ENCODE data around the gene SOX11. TPM values are rescaled to one million over a fixed set of nuclear protein-coding genes. Genes with fewer than 3 reads are reported as not detected.

The SOX11 gene
- polyA plus RNA-seq, 4 donors: 0.03 to 1.6 (median 0.27) TPM; not detected in 1

DNA sequence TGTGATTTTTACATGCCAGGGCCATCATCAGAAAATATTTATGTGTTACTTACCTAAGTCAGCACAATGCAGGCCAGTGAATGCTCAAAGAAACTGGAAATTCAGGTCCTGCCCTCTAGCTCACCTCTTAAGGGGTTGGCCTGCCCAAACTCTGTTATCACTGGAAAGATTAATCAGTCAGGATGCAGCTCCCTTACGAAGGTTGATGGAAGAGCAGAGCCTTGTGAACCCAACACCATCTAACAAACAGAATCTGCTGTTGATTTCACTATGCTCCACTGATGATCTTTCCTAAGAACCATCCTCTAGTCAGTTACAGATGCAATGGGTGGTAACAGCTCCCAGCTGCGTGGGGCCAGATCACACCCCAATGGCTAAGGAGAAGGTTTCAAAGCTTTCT, 38.2 kb downstream of the SOX11 start:
- no peaks in the 10 kb centered on the region for H3K9me3 ChIP-seq (ENCODE audit: control insufficient read depth in 2 of 2, insufficient read depth in 1 of 2, low read depth in 1 of 2, low read length in 1 of 2)
- no peaks in the 10 kb centered on the region for H3K4me1 ChIP-seq (ENCODE audit: control insufficient read depth in 3 of 3, insufficient read depth in 2 of 3, low read depth in 1 of 3, low read length in 2 of 3)
- no peak overlapping the region for H3K4me3 ChIP-seq (ENCODE audit: low read depth in 1 of 3, low read length in 3 of 3)
- no peak for FAIRE-seq
- WGBS, 3 donors: 54 to 64% (median 55%) methylated on average over 2 of the region's 2 CpGs
- H3K36me3 ChIP-seq (ENCODE audit: control insufficient read depth in 3 of 3, insufficient read depth in 2 of 3, low read depth in 1 of 3, low read length in 3 of 3): no peaks in the 10 kb centered on the region
- DNase-seq: no peak
- H3K27me3 ChIP-seq (ENCODE audit: control insufficient read depth in 3 of 3, insufficient read depth in 3 of 3, low read length in 3 of 3): peaks cover 0 to 2% (median 0%) of the 10 kb centered on the region in 3 donors
- H3K27ac ChIP-seq (ENCODE audit: low read depth in 1 of 3, low read length in 2 of 3): no peak overlapping the region

DNA sequence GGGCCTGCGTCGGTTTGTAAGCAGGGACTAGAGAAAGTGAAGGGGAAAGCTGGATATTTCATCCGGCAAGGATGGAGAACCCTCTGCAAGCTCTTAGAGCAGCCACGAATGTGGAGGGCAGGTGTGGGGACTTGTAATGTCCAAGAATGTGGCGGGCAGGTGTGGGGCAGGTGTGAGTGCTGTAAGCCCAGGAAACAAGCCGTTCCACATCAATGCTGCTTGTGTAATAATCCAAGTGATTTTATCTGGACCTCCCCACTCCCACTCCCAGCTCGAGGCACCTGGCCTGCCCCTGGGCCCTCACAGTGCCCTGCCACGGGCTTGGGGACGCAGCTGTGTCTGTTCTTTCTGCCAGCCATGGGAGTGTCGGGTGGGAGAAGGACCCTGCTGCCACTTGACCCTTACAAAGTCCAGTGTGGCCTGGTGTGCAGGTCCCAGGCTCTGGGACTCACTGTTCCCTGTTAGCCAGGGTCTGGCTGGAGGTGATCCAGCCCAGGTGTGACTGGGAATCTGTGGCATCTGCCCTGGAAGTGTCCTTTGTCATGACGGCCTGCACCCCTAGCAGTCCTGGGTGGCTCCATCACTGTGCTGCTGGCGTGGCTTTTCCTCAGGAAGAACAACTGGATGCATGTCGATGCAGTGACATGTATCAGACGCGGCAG, 42.8 kb downstream of the SOX11 start:
- H3K27me3 ChIP-seq (ENCODE audit: control insufficient read depth in 3 of 3, insufficient read depth in 3 of 3, low read length in 3 of 3): peaks cover 0 to 2% (median 0%) of the 10 kb centered on the region in 3 donors
- H3K4me1 ChIP-seq (ENCODE audit: control insufficient read depth in 3 of 3, insufficient read depth in 2 of 3, low read depth in 1 of 3, low read length in 2 of 3): no peaks in the 10 kb centered on the region
- no peak for DNase-seq
- no peak overlapping the region for H3K4me3 ChIP-seq (ENCODE audit: low read depth in 1 of 3, low read length in 3 of 3)
- FAIRE-seq: no peak
- no peaks in the 10 kb centered on the region for H3K9me3 ChIP-seq (ENCODE audit: control insufficient read depth in 2 of 2, insufficient read depth in 1 of 2, low read depth in 1 of 2, low read length in 1 of 2)
- no peaks in the 10 kb centered on the region for H3K36me3 ChIP-seq (ENCODE audit: control insufficient read depth in 3 of 3, insufficient read depth in 2 of 3, low read depth in 1 of 3, low read length in 3 of 3)
- no peak overlapping the region for H3K27ac ChIP-seq (ENCODE audit: low read depth in 1 of 3, low read length in 2 of 3)
- WGBS, 3 donors: 73 to 79% (median 77%) methylated on average over 15 of the region's 15 CpGs

DNA sequence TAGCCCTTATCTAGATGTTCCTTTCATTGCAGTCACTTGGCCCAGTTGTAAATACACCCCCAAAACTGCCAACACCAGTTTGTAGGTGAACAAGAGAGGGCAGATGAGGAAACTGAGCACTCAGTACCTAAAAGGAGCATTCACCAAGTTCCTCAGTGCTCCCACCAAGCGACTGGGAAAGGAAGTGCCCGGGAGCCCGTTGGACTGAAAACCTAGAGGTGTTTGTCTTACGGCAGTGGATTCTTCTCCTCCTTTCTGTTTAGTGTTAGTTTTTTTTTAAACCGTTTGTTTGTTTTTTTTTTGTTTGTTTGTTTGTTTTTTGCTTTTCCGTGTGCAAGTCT, 43.3 kb downstream of the SOX11 start:
- 80 to 87% (median 83%) methylated on average over 6 of the region's 6 CpGs for WGBS, 3 donors
- no peaks in the 10 kb centered on the region for H3K9me3 ChIP-seq (ENCODE audit: control insufficient read depth in 2 of 2, insufficient read depth in 1 of 2, low read depth in 1 of 2, low read length in 1 of 2)
- H3K27me3 ChIP-seq (ENCODE audit: control insufficient read depth in 3 of 3, insufficient read depth in 3 of 3, low read length in 3 of 3): peaks cover 0 to 2% (median 0%) of the 10 kb centered on the region in 3 donors
- no peak overlapping the region for H3K4me3 ChIP-seq (ENCODE audit: low read depth in 1 of 3, low read length in 3 of 3)
- FAIRE-seq: no peak
- no peaks in the 10 kb centered on the region for H3K36me3 ChIP-seq (ENCODE audit: control insufficient read depth in 3 of 3, insufficient read depth in 2 of 3, low read depth in 1 of 3, low read length in 3 of 3)
- H3K4me1 ChIP-seq (ENCODE audit: control insufficient read depth in 3 of 3, insufficient read depth in 2 of 3, low read depth in 1 of 3, low read length in 2 of 3): no peaks in the 10 kb centered on the region
- no peak for DNase-seq
- no peak overlapping the region for H3K27ac ChIP-seq (ENCODE audit: low read depth in 1 of 3, low read length in 2 of 3)

DNA sequence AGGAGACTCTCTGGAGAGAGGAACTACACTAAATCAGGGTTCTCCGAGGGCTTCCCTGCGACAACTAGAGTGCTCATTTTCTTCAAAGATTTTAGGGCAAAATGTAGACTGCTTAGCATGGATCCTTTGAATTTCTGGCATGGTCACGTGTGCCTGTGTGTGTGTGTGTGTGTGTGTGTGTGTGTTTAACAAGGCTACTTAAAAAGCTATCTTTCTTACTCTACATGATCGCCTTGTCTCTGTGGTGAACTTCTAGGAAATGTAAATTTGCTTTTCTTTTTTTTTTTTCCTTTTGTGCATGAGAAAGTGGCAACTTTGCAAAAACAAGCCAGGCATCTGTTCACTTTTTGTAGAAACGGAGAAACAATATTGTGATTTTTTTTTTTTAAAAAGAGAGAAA, 43.9 kb downstream of the SOX11 start:
- Histone ChIP-seq H3K9me3 (ENCODE audit: control insufficient read depth in 2 of 2, insufficient read depth in 1 of 2, low read depth in 1 of 2, low read length in 1 of 2) (no peaks in the 10 kb centered on the region), H3K4me3 (ENCODE audit: low read depth in 1 of 3, low read length in 3 of 3) (no peak overlapping the region), H3K27ac (ENCODE audit: low read depth in 1 of 3, low read length in 2 of 3) (no peak overlapping the region), H3K36me3 (ENCODE audit: control insufficient read depth in 3 of 3, insufficient read depth in 2 of 3, low read depth in 1 of 3, low read length in 3 of 3) (no peaks in the 10 kb centered on the region), H3K4me1 (ENCODE audit: control insufficient read depth in 3 of 3, insufficient read depth in 2 of 3, low read depth in 1 of 3, low read length in 2 of 3) (no peaks in the 10 kb centered on the region), H3K27me3 (ENCODE audit: control insufficient read depth in 3 of 3, insufficient read depth in 3 of 3, low read length in 3 of 3) (peaks cover 0 to 2% (median 0%) of the 10 kb centered on the region in 3 donors)
- 71 to 82% (median 76%) methylated on average over 5 of the region's 5 CpGs for WGBS, 3 donors
- no peak for DNase-seq
- FAIRE-seq: no peak

DNA sequence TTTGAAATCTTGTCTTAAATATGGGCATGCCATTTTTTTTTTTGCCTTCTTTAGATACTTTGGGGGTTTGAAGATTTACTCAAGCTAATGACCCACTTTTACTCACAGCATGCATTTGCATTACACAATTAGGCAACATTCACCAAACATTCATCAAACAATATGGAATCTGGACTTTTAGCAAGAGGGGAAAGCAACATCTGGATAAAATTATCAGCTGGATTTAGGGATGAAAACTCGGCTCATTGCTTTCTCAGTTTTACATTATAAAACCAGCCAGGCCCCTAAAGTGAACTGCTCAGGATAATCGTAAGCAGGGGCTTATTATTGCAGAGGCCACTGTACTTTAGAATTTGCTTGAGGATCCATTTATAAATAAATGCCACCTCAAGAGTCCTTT, 44.7 kb downstream of the SOX11 start:
- Histone ChIP-seq H3K4me1 (ENCODE audit: control insufficient read depth in 3 of 3, insufficient read depth in 2 of 3, low read depth in 1 of 3, low read length in 2 of 3) (no peaks in the 10 kb centered on the region), H3K36me3 (ENCODE audit: control insufficient read depth in 3 of 3, insufficient read depth in 2 of 3, low read depth in 1 of 3, low read length in 3 of 3) (no peaks in the 10 kb centered on the region), H3K27ac (ENCODE audit: low read depth in 1 of 3, low read length in 2 of 3) (no peak overlapping the region), H3K27me3 (ENCODE audit: control insufficient read depth in 3 of 3, insufficient read depth in 3 of 3, low read length in 3 of 3) (peaks cover 0 to 2% (median 0%) of the 10 kb centered on the region in 3 donors), H3K4me3 (ENCODE audit: low read depth in 1 of 3, low read length in 3 of 3) (no peak overlapping the region), H3K9me3 (ENCODE audit: control insufficient read depth in 2 of 2, insufficient read depth in 1 of 2, low read depth in 1 of 2, low read length in 1 of 2) (no peaks in the 10 kb centered on the region)
- no peak for FAIRE-seq
- 83 to 89% (median 87%) methylated on average over 2 of the region's 2 CpGs for WGBS, 3 donors
- DNase-seq: no peak

DNA sequence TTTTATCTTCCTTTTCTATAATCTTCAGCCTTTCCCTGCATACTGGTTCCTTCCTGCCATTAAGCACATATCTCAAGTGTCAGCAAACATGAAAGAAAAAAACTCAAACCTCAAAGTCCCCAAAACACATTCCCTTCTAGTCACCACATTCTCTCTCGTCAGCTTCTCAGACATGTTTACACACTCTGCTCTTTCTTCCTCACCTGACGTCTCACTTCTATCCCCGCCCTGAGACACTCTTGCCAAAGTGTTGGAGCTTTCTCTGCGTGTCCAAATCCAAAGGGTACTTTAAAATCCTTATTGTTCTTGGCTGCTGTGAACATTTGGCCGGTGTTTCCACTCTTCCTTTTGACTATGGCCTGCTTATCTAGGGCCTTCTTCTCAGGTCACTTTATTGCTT, 47.9 kb downstream of the SOX11 start:
- H3K27me3 ChIP-seq (ENCODE audit: control insufficient read depth in 3 of 3, insufficient read depth in 3 of 3, low read length in 3 of 3): no peaks in the 10 kb centered on the region
- DNase-seq: no peak
- no peaks in the 10 kb centered on the region for H3K36me3 ChIP-seq (ENCODE audit: control insufficient read depth in 3 of 3, insufficient read depth in 2 of 3, low read depth in 1 of 3, low read length in 3 of 3)
- H3K9me3 ChIP-seq (ENCODE audit: control insufficient read depth in 2 of 2, insufficient read depth in 1 of 2, low read depth in 1 of 2, low read length in 1 of 2): no peaks in the 10 kb centered on the region
- H3K4me1 ChIP-seq (ENCODE audit: control insufficient read depth in 3 of 3, insufficient read depth in 2 of 3, low read depth in 1 of 3, low read length in 2 of 3): no peaks in the 10 kb centered on the region
- no peak overlapping the region for H3K4me3 ChIP-seq (ENCODE audit: low read depth in 1 of 3, low read length in 3 of 3)
- 22 to 42% (median 33%) methylated on average over 5 of the region's 5 CpGs for WGBS, 3 donors
- H3K27ac ChIP-seq (ENCODE audit: low read depth in 1 of 3, low read length in 2 of 3): no peak overlapping the region
- FAIRE-seq: no peak

DNA sequence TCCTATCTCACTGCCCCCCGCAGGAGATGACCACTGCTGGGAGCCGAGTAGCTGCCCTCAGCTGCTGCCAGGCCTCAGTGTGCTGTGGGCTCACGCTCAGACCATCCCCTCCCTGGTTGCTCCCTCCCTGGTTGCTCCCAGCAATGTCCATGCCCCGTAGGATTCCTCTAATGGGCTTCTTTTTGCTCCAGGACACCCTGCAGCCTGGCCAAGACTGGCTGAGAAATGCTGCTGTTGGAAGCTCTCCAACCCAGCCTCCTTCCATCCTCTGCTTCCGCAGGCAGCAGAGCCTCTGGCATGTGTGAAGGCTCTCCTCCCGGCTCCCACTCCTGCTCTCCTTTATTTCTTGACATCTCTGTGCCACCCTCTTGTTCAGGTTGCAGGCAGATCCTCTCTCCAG, 48.6 kb downstream of the SOX11 start:
- Histone ChIP-seq H3K4me1 (ENCODE audit: control insufficient read depth in 3 of 3, insufficient read depth in 2 of 3, low read depth in 1 of 3, low read length in 2 of 3) (no peaks in the 10 kb centered on the region), H3K27me3 (ENCODE audit: control insufficient read depth in 3 of 3, insufficient read depth in 3 of 3, low read length in 3 of 3) (no peaks in the 10 kb centered on the region), H3K36me3 (ENCODE audit: control insufficient read depth in 3 of 3, insufficient read depth in 2 of 3, low read depth in 1 of 3, low read length in 3 of 3) (no peaks in the 10 kb centered on the region), H3K27ac (ENCODE audit: low read depth in 1 of 3, low read length in 2 of 3) (no peak overlapping the region), H3K9me3 (ENCODE audit: control insufficient read depth in 2 of 2, insufficient read depth in 1 of 2, low read depth in 1 of 2, low read length in 1 of 2) (no peaks in the 10 kb centered on the region), H3K4me3 (ENCODE audit: low read depth in 1 of 3, low read length in 3 of 3) (no peak overlapping the region)
- FAIRE-seq (no peak), DNase-seq (no peak)
- WGBS, 3 donors: 71 to 80% (median 79%) methylated on average over 6 of the region's 6 CpGs

DNA sequence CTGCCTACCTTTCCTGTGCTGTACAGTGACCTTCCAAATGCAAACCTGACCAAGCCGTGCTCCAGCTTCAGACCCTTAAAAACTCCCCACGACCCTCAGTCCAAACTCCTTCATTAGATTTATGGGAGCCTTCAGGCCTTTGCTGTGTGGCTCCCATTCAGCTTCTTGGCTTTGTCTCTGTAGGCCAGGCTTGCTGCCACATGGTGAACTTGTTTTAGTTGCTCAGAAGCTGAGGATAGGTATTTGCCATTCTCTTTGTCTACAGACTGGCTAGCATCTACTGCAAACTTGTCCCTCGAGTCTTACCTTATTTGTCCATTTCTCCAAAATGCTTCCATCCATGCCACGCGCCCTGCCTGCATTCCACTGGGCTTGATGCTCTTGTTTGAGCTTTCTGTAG, 49.1 kb downstream of the SOX11 start:
- no peaks in the 10 kb centered on the region for H3K9me3 ChIP-seq (ENCODE audit: control insufficient read depth in 2 of 2, insufficient read depth in 1 of 2, low read depth in 1 of 2, low read length in 1 of 2)
- H3K27me3 ChIP-seq (ENCODE audit: control insufficient read depth in 3 of 3, insufficient read depth in 3 of 3, low read length in 3 of 3): no peaks in the 10 kb centered on the region
- FAIRE-seq (no peak), DNase-seq (no peak)
- H3K4me1 ChIP-seq (ENCODE audit: control insufficient read depth in 3 of 3, insufficient read depth in 2 of 3, low read depth in 1 of 3, low read length in 2 of 3): no peaks in the 10 kb centered on the region
- H3K36me3 ChIP-seq (ENCODE audit: control insufficient read depth in 3 of 3, insufficient read depth in 2 of 3, low read depth in 1 of 3, low read length in 3 of 3): no peaks in the 10 kb centered on the region
- no peak overlapping the region for H3K4me3 ChIP-seq (ENCODE audit: low read depth in 1 of 3, low read length in 3 of 3)
- H3K27ac ChIP-seq (ENCODE audit: low read depth in 1 of 3, low read length in 2 of 3): no peak overlapping the region
- 80 to 86% (median 83%) methylated on average over 5 of the region's 5 CpGs for WGBS, 3 donors

DNA sequence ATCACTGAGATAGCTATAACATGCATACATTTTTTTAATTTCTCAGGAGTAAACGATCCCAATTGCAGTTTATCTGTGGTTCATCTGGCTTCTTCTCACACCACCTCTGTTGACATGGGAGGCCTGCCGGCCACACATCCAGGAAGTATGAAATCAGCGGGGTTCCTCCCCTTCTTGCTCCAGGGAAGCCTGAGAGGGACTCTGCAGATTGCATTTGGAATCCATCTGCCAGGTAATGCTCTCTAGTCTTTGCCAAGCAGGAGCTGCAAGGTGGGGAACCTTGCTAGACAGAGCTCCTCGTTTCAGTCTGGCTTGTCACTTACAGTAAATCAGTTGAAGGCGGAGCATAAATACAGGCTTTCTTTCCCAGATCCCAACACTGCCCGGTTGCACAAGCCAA, 49.9 kb downstream of the SOX11 start:
- Histone ChIP-seq H3K4me1 (ENCODE audit: control insufficient read depth in 3 of 3, insufficient read depth in 2 of 3, low read depth in 1 of 3, low read length in 2 of 3) (no peaks in the 10 kb centered on the region), H3K27me3 (ENCODE audit: control insufficient read depth in 3 of 3, insufficient read depth in 3 of 3, low read length in 3 of 3) (no peaks in the 10 kb centered on the region), H3K27ac (ENCODE audit: low read depth in 1 of 3, low read length in 2 of 3) (no peak overlapping the region), H3K36me3 (ENCODE audit: control insufficient read depth in 3 of 3, insufficient read depth in 2 of 3, low read depth in 1 of 3, low read length in 3 of 3) (no peaks in the 10 kb centered on the region), H3K9me3 (ENCODE audit: control insufficient read depth in 2 of 2, insufficient read depth in 1 of 2, low read depth in 1 of 2, low read length in 1 of 2) (no peaks in the 10 kb centered on the region), H3K4me3 (ENCODE audit: low read depth in 1 of 3, low read length in 3 of 3) (no peak overlapping the region)
- DNase-seq (no peak), FAIRE-seq (no peak)
- WGBS, 3 donors: 43 to 50% (median 46%) methylated on average over 6 of the region's 6 CpGs

Data from small intestine (tissue), 7 donors.